GM12878 (cell line): Measurements from ENCODE around the gene SLC38A1. TPM values are rescaled to one million over a fixed set of nuclear protein-coding genes. Genes with fewer than 3 reads are reported as not detected.
A peak's percentile ranks its signal among the peaks of the same experiment; 100 is the strongest.

Experiments used
- ATAC-seq: fragments of 200-7000 bp; cut with Tn5 transposase; 3 replicates; pipeline ENCODE4 v1.9.1; 2020; ENCODE audit warnings: mild to moderate bottlenecking, moderate library complexity
- BruUV-seq: library from RNA; stranded (reverse); fragments of 400-500 nt; replicated peaks from 2 replicates; lab custom pipeline; 2021; lab: Mats Ljungman, UMichigan
- CTCF ChIA-PET: fragments of 300-600 bp; sonication (Branson Sonifier 250); formaldehyde crosslinking; extraction: SDS; loops from one replicate; lab custom pipeline; 2021; ENCODE audit warnings: inconsistent platforms; lab: Yijun Ruan, JAX
- POLR2A ChIA-PET: fragments of 350-600 bp; formaldehyde crosslinking; extraction: SDS; loops from one replicate; lab custom pipeline; 2021; ENCODE audit warnings: inconsistent platforms; lab: Charles Lee
- RAD21 ChIA-PET: fragments of 300-600 bp; sonication (Branson Sonifier 250); formaldehyde crosslinking; loops from one replicate; lab custom pipeline; 2023; ENCODE audit warnings: antibody characterized with exemption; ENCODE audit not compliant: unreplicated experiment; lab: Charles Lee
- SMC1A ChIA-PET: fragments of 300-600 bp; sonication (Branson Sonifier 250); formaldehyde crosslinking; loops from one replicate; lab custom pipeline; 2023; ENCODE audit not compliant: unreplicated experiment, uncharacterized antibody; lab: Charles Lee
- DNase-seq: peaks from one replicate; pipeline ENCODE4 v3.0.0-alpha.2; 2011; ENCODE audit warnings: low read depth, low spot score
- FAIRE-seq: peaks from 3 replicates; lab custom pipeline; 2011; peaks lifted over from hg19 to GRCh38; lab: Jason Lieb, UNC
- H2AFZ ChIP-seq: 2 replicates; pipeline ENCODE4 v1.6.0; 2011; ENCODE audit warnings: low read depth, low read length, control low read depth; ENCODE audit not compliant: control insufficient read depth
- H3K27ac ChIP-seq: 2 replicates; pipeline ENCODE4 v1.5.1; 2011; ENCODE audit warnings: control low read depth; ENCODE audit not compliant: control insufficient read depth, insufficient read depth
- H3K27me3 ChIP-seq, 2 experiments: replicated peaks in 1 of 2; 2 replicates each; pipeline versions ENCODE4 v1.6.0 to v1.6.1; 2011; ENCODE audit warnings: low read length in 1 of 2; ENCODE audit not compliant: control insufficient read depth in 2 of 2, insufficient read depth in 2 of 2
- H3K36me3 ChIP-seq, 2 experiments: 2 replicates each; pipeline ENCODE4 v1.5.1; 2011; ENCODE audit warnings: low read length in 1 of 2; ENCODE audit not compliant: control insufficient read depth in 2 of 2, insufficient read depth in 2 of 2
- H3K4me1 ChIP-seq: 2 replicates; pipeline ENCODE4 v1.6.1; 2011; ENCODE audit warnings: mild to moderate bottlenecking, low read length, moderate library complexity, mixed read lengths; ENCODE audit not compliant: control insufficient read depth, insufficient read depth
- H3K4me2 ChIP-seq: 2 replicates; pipeline ENCODE4 v1.6.0; 2011; ENCODE audit warnings: control low read depth; ENCODE audit not compliant: control insufficient read depth, insufficient read depth
- H3K4me3 ChIP-seq: fragments of 200-600 bp; sonication (generic); 2 replicates; pipeline ENCODE4 v1.5.1; 2016
- H3K79me2 ChIP-seq: 2 replicates; pipeline ENCODE4 v1.6.0; 2011; ENCODE audit warnings: low read length; ENCODE audit not compliant: control insufficient read depth, insufficient read depth
- H3K9ac ChIP-seq: 2 replicates; pipeline ENCODE4 v1.8.0; 2011; ENCODE audit warnings: low read length, control low read depth, mixed read lengths; ENCODE audit not compliant: control insufficient read depth, insufficient read depth
- H3K9me3 ChIP-seq: replicated peaks from 3 replicates; pipeline ENCODE4 v1.5.1; 2011; ENCODE audit warnings: mild to moderate bottlenecking, low read length; ENCODE audit not compliant: control insufficient read depth, insufficient read depth
- H4K20me1 ChIP-seq: 2 replicates; pipeline ENCODE4 v1.6.0; 2011; ENCODE audit not compliant: control insufficient read depth, insufficient read depth
- DPF2 ChIP-seq: fragments of 450-650 bp; IDR thresholded peaks from 2 replicates; pipeline ENCODE4 v1.6.1; 2017; ENCODE audit warnings: mild to moderate bottlenecking
- IKZF1 ChIP-seq: fragments of 450-650 bp; conservative IDR thresholded peaks from 2 replicates; pipeline ENCODE4 v1.6.1; 2017; ENCODE audit warnings: antibody characterized with exemption, mild to moderate bottlenecking
- RBBP5 ChIP-seq: fragments of 200-600 bp; sonication (generic); conservative IDR thresholded peaks from 2 replicates; pipeline ENCODE4 v1.6.1; 2016
- SPI1 ChIP-seq: IDR thresholded peaks from 2 replicates; pipeline ENCODE4 v1.6.1; 2011; ENCODE audit warnings: low read depth, mild to moderate bottlenecking, low read length, moderate library complexity, borderline replicate concordance; ENCODE audit not compliant: insufficient read depth
- ZBED1 ChIP-seq: IDR thresholded peaks from 2 replicates; pipeline ENCODE4 v1.6.1; 2016; ENCODE audit warnings: borderline replicate concordance
- WGBS: methylation state at CpG from one replicate; pipeline ENCODE4 v1.1.6; 2016; ENCODE audit warnings: low lambda C conversion rate; ENCODE audit not compliant: insufficient replicate concordance, insufficient coverage; ENCODE audit errors: missing lambda C conversion rate; 5-methylcytosine and 5-hydroxymethylcytosine counted together
- in situ Hi-C: fragments of 300-500 bp; cut with MboI; formaldehyde crosslinking; loops from 9 replicates; pipeline ENCODE4 v1.14.3; 2018; ENCODE audit warnings: mixed read lengths
- intact Hi-C: fragments of 100-400 bp; cut with micrococcal nuclease; formaldehyde crosslinking; loops from one replicate; pipeline ENCODE4 v1.14.2; 2022; ENCODE audit not compliant: unreplicated experiment
- polyA plus RNA-seq, 11 experiments: library from polyadenylated mRNA; depleted of rRNA in 4 of 11; unstranded in 6 of 11; stranded (reverse) in 5 of 11; fragments of >200 nt; fragmentation: Nextera tagmentation in 4 of 11; fragmentation: Illumina TruSeq in 1 of 11; extraction: Ambion mirVana in 4 of 11; extraction: Trizol in 1 of 11; gene quantifications; 1 replicate in 1 of 11; 2 replicates in 10 of 11; pipeline versions ENCODE4 v1.2.1 to v1.2.3, GENCODE V29; 2011 to 2016; ENCODE audit warnings: inconsistent platforms in 2 of 11, missing spikeins in 2 of 11, low read depth in 1 of 11
- total RNA-seq, 4 experiments: library from RNA; depleted of rRNA in 3 of 4; stranded (reverse); fragments of >200 nt in 3 of 4; fragmentation: Illumina TruSeq in 1 of 4; extraction: Trizol in 1 of 4; gene quantifications; 2 replicates each; pipeline versions ENCODE4 v1.2.1 to v1.2.3, GENCODE V29; 2013 to 2021
- TF ChIP-seq, protein P1 (sequence below): fragments of 450-650 bp; IDR thresholded peaks from 2 replicates; pipeline ENCODE4 v1.6.1; 2016; ENCODE audit warnings: mild to moderate bottlenecking
- TF ChIP-seq, protein P2 (sequence below): fragments of 450-650 bp; IDR thresholded peaks from 2 replicates; pipeline ENCODE4 v1.6.1; 2017; ENCODE audit warnings: mild to moderate bottlenecking, moderate library complexity
- TF ChIP-seq, protein P3 (sequence below): fragments of 450-650 bp; IDR thresholded peaks from 2 replicates; pipeline ENCODE4 v1.6.1; 2017; ENCODE audit warnings: low read depth, mild to moderate bottlenecking, moderate library complexity

Gene SLC38A1
- total and polyA plus RNA-seq, 10 of the 15 experiments (the other 5 are each of a cell fraction or from before 2014, with no cell fraction given): 38.1 to 191 (median 144) TPM

DNA sequence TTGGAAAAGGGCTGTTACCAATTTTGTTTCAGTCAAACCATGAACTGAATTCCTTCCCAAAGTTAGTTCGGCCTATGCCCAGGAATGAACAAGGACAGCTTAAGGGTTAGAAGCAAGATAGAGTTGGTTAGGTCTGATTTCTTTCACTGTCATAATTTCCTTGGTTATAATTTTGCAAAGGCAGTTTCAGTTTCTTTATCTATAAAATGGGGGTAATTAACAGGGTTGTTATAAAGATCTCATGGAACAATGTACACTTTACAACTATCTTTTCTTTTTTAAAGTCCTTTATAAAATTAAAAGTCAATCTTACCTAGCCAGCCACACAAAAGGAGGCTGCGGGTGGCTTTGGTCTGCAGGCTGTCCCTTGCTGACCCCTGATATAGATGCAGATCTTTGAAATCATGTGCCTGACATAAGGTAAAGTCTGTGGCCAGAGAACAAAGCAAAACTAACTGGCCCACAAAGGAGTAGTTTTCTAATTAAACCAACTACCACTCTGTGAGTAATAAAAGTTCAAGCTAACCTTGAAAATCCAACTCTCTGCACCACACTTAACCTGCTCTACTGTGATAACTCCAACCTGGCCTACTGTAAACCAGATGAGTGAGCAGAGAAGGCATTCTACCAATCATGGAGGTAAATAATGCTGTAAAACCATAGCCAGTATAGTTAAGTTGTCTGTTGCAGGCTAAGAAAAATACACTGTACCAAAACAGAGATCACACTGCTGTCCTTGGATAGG lies 49.5 kb downstream of the SLC38A1 start (continued):
- TF ChIP-seq, protein P1, sequence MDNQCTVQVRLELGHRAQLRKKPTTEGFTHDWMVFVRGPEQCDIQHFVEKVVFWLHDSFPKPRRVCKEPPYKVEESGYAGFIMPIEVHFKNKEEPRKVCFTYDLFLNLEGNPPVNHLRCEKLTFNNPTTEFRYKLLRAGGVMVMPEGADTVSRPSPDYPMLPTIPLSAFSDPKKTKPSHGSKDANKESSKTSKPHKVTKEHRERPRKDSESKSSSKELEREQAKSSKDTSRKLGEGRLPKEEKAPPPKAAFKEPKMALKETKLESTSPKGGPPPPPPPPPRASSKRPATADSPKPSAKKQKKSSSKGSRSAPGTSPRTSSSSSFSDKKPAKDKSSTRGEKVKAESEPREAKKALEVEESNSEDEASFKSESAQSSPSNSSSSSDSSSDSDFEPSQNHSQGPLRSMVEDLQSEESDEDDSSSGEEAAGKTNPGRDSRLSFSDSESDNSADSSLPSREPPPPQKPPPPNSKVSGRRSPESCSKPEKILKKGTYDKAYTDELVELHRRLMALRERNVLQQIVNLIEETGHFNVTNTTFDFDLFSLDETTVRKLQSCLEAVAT: 0 out of 2 replicates have a peak, but pooled peaks have one; percentile 15

DNA sequence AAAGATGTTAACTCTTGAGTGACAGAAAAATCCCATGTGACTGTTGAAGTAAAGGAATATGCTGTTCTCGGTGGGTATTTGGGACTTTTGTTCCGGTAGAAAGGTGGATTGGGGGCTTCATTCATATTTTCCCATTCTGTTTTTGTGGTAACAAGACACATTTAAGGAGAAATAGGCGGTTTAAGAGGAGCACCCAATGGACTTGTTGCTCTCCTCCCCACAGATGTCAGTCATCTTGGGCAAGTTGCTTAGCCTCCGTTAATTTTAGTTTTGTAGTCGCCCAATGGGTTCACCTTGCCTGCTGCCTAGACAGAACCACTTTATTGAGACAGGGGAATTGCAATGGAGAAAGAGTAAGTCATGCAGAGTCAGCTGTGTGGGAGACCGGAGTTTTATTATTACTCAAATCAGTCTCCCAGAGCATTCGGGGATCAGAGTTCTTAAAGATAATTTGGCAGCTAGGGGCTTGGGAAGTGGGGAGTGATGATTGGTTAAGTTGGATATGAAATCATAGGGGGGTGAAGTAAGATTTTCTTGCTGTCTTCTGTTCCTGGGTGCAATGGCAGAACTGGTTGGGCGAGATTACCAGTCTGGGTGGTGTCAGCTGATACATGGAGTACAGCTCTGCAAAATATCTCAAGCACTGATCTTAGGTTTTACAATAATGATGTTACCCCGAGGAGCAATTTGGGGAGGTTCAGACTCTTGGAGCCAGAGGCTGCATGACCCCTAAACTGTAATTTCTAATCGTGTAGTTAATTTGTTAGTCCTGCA lies 50.3 kb downstream of the SLC38A1 start:
- H3K79me2 ChIP-seq: peaks cover 77% of the 10 kb centered on the region
- H3K27ac ChIP-seq: peak overlapping the region; percentile 87
- no TSS peak for BruUV-seq
- peak overlapping the region; percentile 67 for H3K4me2 ChIP-seq
- peak overlapping the region; percentile 44; the same call in 1 of the 2 replicates for H3K4me3 ChIP-seq
- H3K9ac ChIP-seq: no peak overlapping the region
- no peaks in the 10 kb centered on the region for H4K20me1 ChIP-seq
- ChIA-PET POLR2A (interaction anchor here (0.8 to 6.2 kb wide), 8 partner anchors 9 to 233 kb away, joined by 3 to 95 read pairs (median 16); partner anchors contain the start of gene SLC38A1), SMC1A (interaction anchor here (0.6 to 8.9 kb wide), 23 partner anchors 8 to 169 kb away, joined by 3 to 117 read pairs (median 7); partner anchors contain the start of gene SLC38A1), CTCF (interaction anchor here (0.8 to 3.9 kb wide), 11 partner anchors 10 to 145 kb away, joined by 3 to 23 read pairs (median 7); no protein-coding TSS in a partner anchor), RAD21 (interaction anchor here (0.8 to 7.4 kb wide), 14 partner anchors 10 to 227 kb away, joined by 3 to 72 read pairs (median 14); partner anchors contain the start of gene SLC38A1)
- no peak for DNase-seq
- peaks cover 6 to 19% of the 10 kb centered on the region in 2 experiments for H3K36me3 ChIP-seq
- in situ Hi-C loops: loop anchor here (10.0 kb wide), 1 partner anchor 234 kb away; no protein-coding TSS in a partner anchor
- no peaks in the 10 kb centered on the region for H3K27me3 ChIP-seq
- no peak for FAIRE-seq
- H3K4me1 ChIP-seq: peaks cover 65% of the 10 kb centered on the region
- 0 out of 3 replicates have a peak, but pooled peaks have one; percentile 7 for ATAC-seq
- no peak overlapping the region for H2AFZ ChIP-seq
- WGBS: 21% methylated on average over 10 of the region's 10 CpGs
- no peaks in the 10 kb centered on the region for H3K9me3 ChIP-seq
- intact Hi-C loops: loop anchor here (1.0 to 5.0 kb wide), 2 partner anchors 8 to 226 kb away; partner anchors contain the start of gene SCAF11
- no peak for TF ChIP-seq SPI1
- TF ChIP-seq, protein P2, sequence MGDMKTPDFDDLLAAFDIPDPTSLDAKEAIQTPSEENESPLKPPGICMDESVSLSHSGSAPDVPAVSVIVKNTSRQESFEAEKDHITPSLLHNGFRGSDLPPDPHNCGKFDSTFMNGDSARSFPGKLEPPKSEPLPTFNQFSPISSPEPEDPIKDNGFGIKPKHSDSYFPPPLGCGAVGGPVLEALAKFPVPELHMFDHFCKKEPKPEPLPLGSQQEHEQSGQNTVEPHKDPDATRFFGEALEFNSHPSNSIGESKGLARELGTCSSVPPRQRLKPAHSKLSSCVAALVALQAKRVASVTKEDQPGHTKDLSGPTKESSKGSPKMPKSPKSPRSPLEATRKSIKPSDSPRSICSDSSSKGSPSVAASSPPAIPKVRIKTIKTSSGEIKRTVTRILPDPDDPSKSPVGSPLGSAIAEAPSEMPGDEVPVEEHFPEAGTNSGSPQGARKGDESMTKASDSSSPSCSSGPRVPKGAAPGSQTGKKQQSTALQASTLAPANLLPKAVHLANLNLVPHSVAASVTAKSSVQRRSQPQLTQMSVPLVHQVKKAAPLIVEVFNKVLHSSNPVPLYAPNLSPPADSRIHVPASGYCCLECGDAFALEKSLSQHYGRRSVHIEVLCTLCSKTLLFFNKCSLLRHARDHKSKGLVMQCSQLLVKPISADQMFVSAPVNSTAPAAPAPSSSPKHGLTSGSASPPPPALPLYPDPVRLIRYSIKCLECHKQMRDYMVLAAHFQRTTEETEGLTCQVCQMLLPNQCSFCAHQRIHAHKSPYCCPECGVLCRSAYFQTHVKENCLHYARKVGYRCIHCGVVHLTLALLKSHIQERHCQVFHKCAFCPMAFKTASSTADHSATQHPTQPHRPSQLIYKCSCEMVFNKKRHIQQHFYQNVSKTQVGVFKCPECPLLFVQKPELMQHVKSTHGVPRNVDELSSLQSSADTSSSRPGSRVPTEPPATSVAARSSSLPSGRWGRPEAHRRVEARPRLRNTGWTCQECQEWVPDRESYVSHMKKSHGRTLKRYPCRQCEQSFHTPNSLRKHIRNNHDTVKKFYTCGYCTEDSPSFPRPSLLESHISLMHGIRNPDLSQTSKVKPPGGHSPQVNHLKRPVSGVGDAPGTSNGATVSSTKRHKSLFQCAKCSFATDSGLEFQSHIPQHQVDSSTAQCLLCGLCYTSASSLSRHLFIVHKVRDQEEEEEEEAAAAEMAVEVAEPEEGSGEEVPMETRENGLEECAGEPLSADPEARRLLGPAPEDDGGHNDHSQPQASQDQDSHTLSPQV: no peak
- TF ChIP-seq RBBP5: no peak
- TF ChIP-seq, protein P1: peak; percentile 26; the same call in 1 of the 2 replicates
- peak; percentile 78 for TF ChIP-seq IKZF1
- TF ChIP-seq DPF2: peak; percentile 80; the same call in 1 of the 2 replicates
- 0 out of 2 replicates have a peak, but pooled peaks have one; percentile 13 for TF ChIP-seq ZBED1
- TF ChIP-seq, protein P3, sequence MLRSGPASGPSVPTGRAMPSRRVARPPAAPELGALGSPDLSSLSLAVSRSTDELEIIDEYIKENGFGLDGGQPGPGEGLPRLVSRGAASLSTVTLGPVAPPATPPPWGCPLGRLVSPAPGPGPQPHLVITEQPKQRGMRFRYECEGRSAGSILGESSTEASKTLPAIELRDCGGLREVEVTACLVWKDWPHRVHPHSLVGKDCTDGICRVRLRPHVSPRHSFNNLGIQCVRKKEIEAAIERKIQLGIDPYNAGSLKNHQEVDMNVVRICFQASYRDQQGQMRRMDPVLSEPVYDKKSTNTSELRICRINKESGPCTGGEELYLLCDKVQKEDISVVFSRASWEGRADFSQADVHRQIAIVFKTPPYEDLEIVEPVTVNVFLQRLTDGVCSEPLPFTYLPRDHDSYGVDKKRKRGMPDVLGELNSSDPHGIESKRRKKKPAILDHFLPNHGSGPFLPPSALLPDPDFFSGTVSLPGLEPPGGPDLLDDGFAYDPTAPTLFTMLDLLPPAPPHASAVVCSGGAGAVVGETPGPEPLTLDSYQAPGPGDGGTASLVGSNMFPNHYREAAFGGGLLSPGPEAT: peak; percentile 74
